ENCODE results near the gene EEF1G. TPM values are rescaled to one million over a fixed set of nuclear protein-coding genes. Genes with fewer than 3 reads are reported as not detected.

Gene EEF1G
- total and polyA plus RNA-seq, 4 donors = 787 to 1,857 (median 1,119) TPM

DNA sequence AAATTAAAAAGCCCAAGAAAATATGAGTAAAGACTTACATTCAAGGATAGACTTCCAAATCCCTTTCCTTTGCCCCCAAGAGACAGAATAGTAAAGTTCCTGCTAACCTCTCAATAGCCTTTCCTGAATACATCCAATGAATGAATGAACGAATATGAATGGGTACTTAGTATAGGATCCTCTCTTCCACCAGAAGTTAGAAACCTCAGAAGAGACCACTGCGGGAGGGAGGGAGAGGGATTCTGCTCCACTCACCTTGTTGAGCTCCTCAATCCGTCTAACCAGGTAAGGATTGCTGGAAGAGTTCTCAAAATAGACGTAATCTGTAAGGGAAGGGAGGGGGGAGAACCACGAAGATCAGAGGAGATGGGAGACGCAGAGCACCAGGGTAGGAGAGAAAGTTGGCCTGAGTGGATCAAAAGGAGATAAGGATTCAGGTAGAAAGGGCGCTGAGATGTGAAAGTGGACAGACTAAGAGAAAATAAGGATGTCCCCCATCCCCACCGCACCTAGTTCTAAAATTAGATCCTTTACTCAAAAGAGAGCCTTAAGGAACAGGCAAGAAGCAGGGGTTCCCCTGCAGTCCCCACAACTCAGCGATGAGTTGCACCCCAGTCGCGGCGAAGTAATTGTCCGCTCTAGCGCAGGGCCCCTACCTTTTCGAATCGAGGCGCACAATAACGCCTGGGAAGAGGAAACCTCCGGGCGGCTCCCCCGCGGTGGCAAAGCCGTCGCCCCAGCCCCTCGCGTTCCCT lies 26.9 kb upstream of the EEF1G start:
- Histone ChIP-seq H3K36me3 (ENCODE audit: control insufficient read depth in 1 of 2, insufficient read depth in 2 of 2, low read length in 1 of 2) (peaks cover 3 to 4% of the 10 kb centered on the region in 2 donors), H3K27ac (ENCODE audit: low read depth in 1 of 2, low read length in 2 of 2) (peak overlapping the region in 1 of 2 donors; percentile 63), H3K9me3 (ENCODE audit: control insufficient read depth, low read length) (no peaks in the 10 kb centered on the region), H3K4me1 (ENCODE audit: control insufficient read depth in 1 of 2, insufficient read depth in 2 of 2, low read length in 2 of 2) (no peaks in the 10 kb centered on the region), H3K27me3 (ENCODE audit: control insufficient read depth in 1 of 2, insufficient read depth in 2 of 2, low read length in 1 of 2) (no peaks in the 10 kb centered on the region), H3K4me3 (ENCODE audit: low read length in 2 of 2) (peak overlapping the region; percentile 58 to 72)
- ATAC-seq (ENCODE audit: low FRiP score) (no peak), DNase-seq (no peak)
- WGBS, 2 donors = 1% methylated on average over 25 to 26 of the region's 26 CpGs
- intact Hi-C loops (cut with DNase I) = loop anchor here in 1 of 2 donors (5.0 kb wide), 1 partner anchor 67 kb away; the partner anchor contains the start of genes C11orf98 and CSKMT

DNA sequence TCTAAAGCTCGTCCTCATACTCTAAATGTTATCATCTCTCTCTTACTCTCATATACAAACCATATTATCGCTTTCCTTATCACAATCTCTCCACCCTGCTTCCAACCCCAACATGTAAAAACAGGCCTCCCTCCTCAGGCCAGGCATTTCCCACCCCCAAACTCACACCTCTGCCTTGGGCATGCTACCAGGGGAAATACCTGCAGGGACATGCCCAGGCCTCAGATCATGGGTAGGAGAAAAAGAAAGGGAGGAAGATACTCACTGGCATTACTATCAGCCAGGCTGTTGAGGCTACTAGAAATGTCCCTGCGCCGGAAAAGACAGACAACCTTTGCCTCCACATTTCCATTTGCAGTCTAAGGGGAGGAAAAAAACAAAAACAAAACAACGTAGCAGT lies 26.2 kb upstream of the EEF1G start:
- intact Hi-C loops (cut with DNase I) = loop anchor here in 1 of 2 donors (5.0 kb wide), 2 partner anchors 67 to 107 kb away; partner anchors contain the start of genes BSCL2, C11orf98, CSKMT and GNG3
- peaks cover 3 to 4% of the 10 kb centered on the region in 2 donors for H3K36me3 ChIP-seq (ENCODE audit: control insufficient read depth in 1 of 2, insufficient read depth in 2 of 2, low read length in 1 of 2)

DNA sequence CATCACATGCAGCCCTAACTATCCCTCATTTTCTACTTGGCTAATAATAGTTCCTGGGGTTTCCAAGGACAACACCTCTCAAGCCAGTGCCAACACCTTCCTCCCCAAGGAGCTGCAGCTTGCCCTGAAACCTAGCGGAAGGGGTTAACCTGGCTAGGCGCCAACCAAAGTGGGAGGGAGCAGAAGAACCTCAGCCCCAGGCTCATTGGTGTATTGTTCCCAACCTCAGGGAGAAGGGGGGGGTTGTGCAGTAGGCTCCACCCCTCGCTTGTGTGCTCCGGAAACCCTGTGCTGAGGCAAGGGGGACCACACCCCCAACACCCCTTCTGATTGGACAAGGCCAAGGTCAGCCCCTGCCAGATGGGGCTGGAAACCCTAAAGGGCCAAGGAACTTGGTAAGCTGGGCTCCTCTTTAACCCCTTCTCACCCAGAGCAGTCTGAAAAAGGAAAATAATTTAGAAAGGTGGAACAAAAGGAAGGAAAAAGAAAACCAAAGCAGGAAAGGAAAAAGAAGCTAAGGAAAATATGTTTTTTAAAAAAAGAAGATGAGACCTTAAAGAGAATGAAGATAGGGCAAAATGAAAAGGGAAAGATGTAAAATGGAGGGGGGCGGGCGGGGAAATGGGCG lies 25.5 kb upstream of the EEF1G start:
- Histone ChIP-seq H3K36me3 (ENCODE audit: control insufficient read depth in 1 of 2, insufficient read depth in 2 of 2, low read length in 1 of 2) (peaks cover 3 to 4% of the 10 kb centered on the region in 2 donors), H3K4me1 (ENCODE audit: control insufficient read depth in 1 of 2, insufficient read depth in 2 of 2, low read length in 2 of 2) (no peaks in the 10 kb centered on the region), H3K4me3 (ENCODE audit: low read length in 2 of 2) (no peak overlapping the region), H3K9me3 (ENCODE audit: control insufficient read depth, low read length) (no peaks in the 10 kb centered on the region), H3K27ac (ENCODE audit: low read depth in 1 of 2, low read length in 2 of 2) (peak overlapping the region in 1 of 2 donors; percentile 10), H3K27me3 (ENCODE audit: control insufficient read depth in 1 of 2, insufficient read depth in 2 of 2, low read length in 1 of 2) (no peaks in the 10 kb centered on the region)
- WGBS, 2 donors = 31 to 32% methylated on average over 7 of the region's 7 CpGs
- DNase-seq (peak; percentile 96 to 97), ATAC-seq (ENCODE audit: low FRiP score) (peak; percentile 86)
- intact Hi-C loops (cut with DNase I) = loop anchor here in 1 of 2 donors (5.0 kb wide), 1 partner anchor 108 kb away; the partner anchor contains the start of genes BSCL2 and GNG3

More for the DNA sequence above, 26.2 kb upstream of the EEF1G start:
- Histone ChIP-seq H3K9me3 (ENCODE audit: control insufficient read depth, low read length) (no peaks in the 10 kb centered on the region), H3K27me3 (ENCODE audit: control insufficient read depth in 1 of 2, insufficient read depth in 2 of 2, low read length in 1 of 2) (no peaks in the 10 kb centered on the region), H3K4me1 (ENCODE audit: control insufficient read depth in 1 of 2, insufficient read depth in 2 of 2, low read length in 2 of 2) (no peaks in the 10 kb centered on the region), H3K27ac (ENCODE audit: low read depth in 1 of 2, low read length in 2 of 2) (peak overlapping the region in 1 of 2 donors; percentile 55), H3K4me3 (ENCODE audit: low read length in 2 of 2) (no peak overlapping the region)
- ATAC-seq (ENCODE audit: low FRiP score) (no peak), DNase-seq (peak in 1 of 2 donors; percentile 21)
- 27 to 28% methylated on average over 5 of the region's 5 CpGs for WGBS, 2 donors

DNA sequence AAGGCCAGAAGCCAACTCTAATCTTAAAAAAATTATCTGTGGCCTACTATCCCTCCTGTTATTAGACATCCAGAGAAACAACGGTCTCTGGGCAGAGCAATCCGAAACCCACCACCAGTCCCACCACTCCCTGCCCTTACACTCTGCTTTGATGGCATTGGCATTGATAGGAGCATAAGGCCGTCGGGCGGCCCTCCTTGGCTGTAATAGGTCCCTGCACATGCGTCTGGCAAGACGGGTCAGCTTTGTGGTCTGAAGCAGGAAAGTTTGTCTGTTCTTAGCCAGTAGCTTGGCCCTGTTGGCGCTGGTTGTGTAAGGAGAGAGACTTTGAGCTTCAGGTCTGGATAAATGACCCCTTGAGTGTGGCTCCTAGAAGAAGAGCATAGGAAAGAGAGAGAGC lies 21.4 kb upstream of the EEF1G start:
- no peak overlapping the region for H3K4me3 ChIP-seq (ENCODE audit: low read length in 2 of 2)
- peaks cover 3 to 4% of the 10 kb centered on the region in 2 donors for H3K36me3 ChIP-seq (ENCODE audit: control insufficient read depth in 1 of 2, insufficient read depth in 2 of 2, low read length in 1 of 2)
- 80 to 83% methylated on average over 8 of the region's 8 CpGs for WGBS, 2 donors
- no peaks in the 10 kb centered on the region for H3K4me1 ChIP-seq (ENCODE audit: control insufficient read depth in 1 of 2, insufficient read depth in 2 of 2, low read length in 2 of 2)
- no peaks in the 10 kb centered on the region for H3K9me3 ChIP-seq (ENCODE audit: control insufficient read depth, low read length)
- no peak overlapping the region for H3K27ac ChIP-seq (ENCODE audit: low read depth in 1 of 2, low read length in 2 of 2)
- no peaks in the 10 kb centered on the region for H3K27me3 ChIP-seq (ENCODE audit: control insufficient read depth in 1 of 2, insufficient read depth in 2 of 2, low read length in 1 of 2)
- DNase-seq (peak in 1 of 2 donors; percentile 32), ATAC-seq (ENCODE audit: low FRiP score) (no peak)
- intact Hi-C loops (cut with DNase I) = loop anchor here in 1 of 2 donors (5.0 kb wide), 1 partner anchor 112 kb away; the partner anchor contains the start of genes BSCL2 and GNG3

DNA sequence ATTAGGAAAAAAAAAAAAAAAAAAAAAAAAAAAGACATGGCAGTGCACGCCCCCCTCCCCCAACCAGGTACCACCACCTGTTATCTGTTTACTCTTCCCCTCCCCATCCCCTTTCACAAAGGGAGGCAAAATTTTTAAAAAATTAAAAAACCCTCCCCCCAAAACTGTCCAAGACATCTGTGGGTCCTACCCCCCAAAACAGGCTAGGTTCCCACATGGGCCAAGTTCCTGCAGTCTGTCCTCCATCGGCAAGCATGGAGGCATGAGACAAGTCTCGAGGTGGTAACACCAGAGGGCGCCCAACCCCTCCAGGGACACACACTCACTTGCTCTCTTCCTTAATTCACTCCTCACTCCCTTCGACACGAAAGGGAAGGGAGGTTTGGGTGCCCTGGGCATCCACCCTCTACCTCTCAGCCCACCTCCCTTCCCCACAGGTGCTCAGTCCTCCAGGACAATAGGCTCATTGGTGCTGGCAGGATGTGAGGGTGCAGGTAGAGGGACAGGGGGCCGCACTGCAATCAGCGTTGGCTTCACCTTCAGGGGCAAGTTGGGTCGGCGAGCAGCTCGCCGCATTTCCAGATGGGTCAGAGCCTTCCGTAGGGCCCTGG lies 19.8 kb upstream of the EEF1G start:
- DNase-seq (peak; percentile 90 to 91), ATAC-seq (ENCODE audit: low FRiP score) (no peak)
- H3K4me1 ChIP-seq (ENCODE audit: control insufficient read depth in 1 of 2, insufficient read depth in 2 of 2, low read length in 2 of 2) = no peaks in the 10 kb centered on the region
- H3K4me3 ChIP-seq (ENCODE audit: low read length in 2 of 2) = no peak overlapping the region
- no peaks in the 10 kb centered on the region for H3K9me3 ChIP-seq (ENCODE audit: control insufficient read depth, low read length)
- no peak overlapping the region for H3K27ac ChIP-seq (ENCODE audit: low read depth in 1 of 2, low read length in 2 of 2)
- intact Hi-C loops (cut with DNase I) = no loop called here
- no peaks in the 10 kb centered on the region for H3K27me3 ChIP-seq (ENCODE audit: control insufficient read depth in 1 of 2, insufficient read depth in 2 of 2, low read length in 1 of 2)
- WGBS, 2 donors = 58 to 59% methylated on average over 13 of the region's 13 CpGs
- peaks cover 3 to 4% of the 10 kb centered on the region in 2 donors for H3K36me3 ChIP-seq (ENCODE audit: control insufficient read depth in 1 of 2, insufficient read depth in 2 of 2, low read length in 1 of 2)

DNA sequence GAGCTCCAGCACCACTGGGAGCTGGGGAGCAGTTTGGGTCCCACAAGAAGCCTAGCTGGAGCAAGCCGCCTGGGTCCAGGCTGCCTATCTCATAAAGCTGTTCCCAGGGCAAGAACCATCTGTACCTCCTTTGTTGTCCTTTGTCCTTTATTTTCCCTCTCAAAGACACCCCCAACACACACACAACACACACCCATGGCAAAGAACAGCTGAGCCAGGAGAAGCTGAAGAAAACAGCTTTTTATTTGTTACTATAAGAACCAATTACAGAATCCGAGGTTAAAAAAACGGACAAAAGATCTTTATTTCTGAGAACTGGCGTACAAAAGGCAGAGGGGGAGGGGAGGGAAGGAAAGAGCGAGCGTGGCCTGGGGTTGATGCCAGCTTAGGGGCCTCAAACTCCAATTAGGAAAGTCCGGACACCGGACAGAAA lies 19.3 kb upstream of the EEF1G start:
- H3K4me1 ChIP-seq (ENCODE audit: control insufficient read depth in 1 of 2, insufficient read depth in 2 of 2, low read length in 2 of 2) = no peaks in the 10 kb centered on the region
- intact Hi-C loops (cut with DNase I) = no loop called here
- H3K27ac ChIP-seq (ENCODE audit: low read depth in 1 of 2, low read length in 2 of 2) = no peak overlapping the region
- DNase-seq (peak in 1 of 2 donors; percentile 33), ATAC-seq (ENCODE audit: low FRiP score) (no peak)
- H3K36me3 ChIP-seq (ENCODE audit: control insufficient read depth in 1 of 2, insufficient read depth in 2 of 2, low read length in 1 of 2) = peaks cover 0 to 4% of the 10 kb centered on the region in 2 donors
- WGBS, 2 donors = 76 to 78% methylated on average over 8 of the region's 8 CpGs
- H3K4me3 ChIP-seq (ENCODE audit: low read length in 2 of 2) = no peak overlapping the region
- no peaks in the 10 kb centered on the region for H3K27me3 ChIP-seq (ENCODE audit: control insufficient read depth in 1 of 2, insufficient read depth in 2 of 2, low read length in 1 of 2)
- no peaks in the 10 kb centered on the region for H3K9me3 ChIP-seq (ENCODE audit: control insufficient read depth, low read length)

DNA sequence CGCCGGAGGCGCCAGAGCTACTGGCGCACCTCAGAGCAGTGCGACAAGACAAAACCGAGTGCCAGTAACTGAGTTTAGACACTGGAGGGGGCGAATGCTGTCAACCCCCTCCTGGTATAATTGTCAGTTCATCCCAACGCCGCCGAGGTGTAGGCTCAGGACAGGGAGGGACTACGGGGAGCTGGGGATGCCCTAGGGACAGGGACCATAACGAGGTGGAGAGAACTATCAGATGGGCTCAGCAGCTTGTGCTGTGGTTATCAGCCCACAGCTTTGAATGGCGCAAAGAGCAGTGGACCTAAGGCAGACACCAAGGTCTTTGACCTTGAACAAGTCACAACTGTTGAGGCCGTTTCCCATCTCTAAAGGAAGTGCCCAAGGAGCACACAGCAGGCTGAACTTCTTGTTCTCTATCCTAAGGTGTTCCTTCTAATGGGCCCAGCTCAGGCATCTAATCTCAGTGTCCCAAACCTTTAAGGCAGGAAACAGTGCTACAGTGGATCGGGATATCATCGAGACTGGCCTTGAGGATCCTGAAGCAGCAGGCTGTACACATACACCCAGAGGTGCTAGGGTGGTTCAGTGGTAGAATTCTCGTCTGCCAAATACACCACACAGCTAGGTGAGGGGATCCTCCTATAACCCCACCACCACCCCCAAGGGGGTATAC lies 18.6 kb upstream of the EEF1G start:
- WGBS, 2 donors = 12 to 14% methylated on average over 17 of the region's 17 CpGs
- Histone ChIP-seq H3K4me3 (ENCODE audit: low read length in 2 of 2) (peak overlapping the region in 1 of 2 donors; percentile 3), H3K27ac (ENCODE audit: low read depth in 1 of 2, low read length in 2 of 2) (peak overlapping the region; percentile 58 to 78), H3K36me3 (ENCODE audit: control insufficient read depth in 1 of 2, insufficient read depth in 2 of 2, low read length in 1 of 2) (peaks cover 0 to 4% of the 10 kb centered on the region in 2 donors), H3K27me3 (ENCODE audit: control insufficient read depth in 1 of 2, insufficient read depth in 2 of 2, low read length in 1 of 2) (no peaks in the 10 kb centered on the region), H3K4me1 (ENCODE audit: control insufficient read depth in 1 of 2, insufficient read depth in 2 of 2, low read length in 2 of 2) (no peaks in the 10 kb centered on the region), H3K9me3 (ENCODE audit: control insufficient read depth, low read length) (no peaks in the 10 kb centered on the region)
- intact Hi-C loops (cut with DNase I) = no loop called here
- ATAC-seq (ENCODE audit: low FRiP score) (no peak), DNase-seq (no peak)

All from aorta (tissue), 5 donors.